SK-N-DZ (cell line): Measurements from ENCODE around the gene EDIL3.
"Not testable (repeated sequence)": the region's sequence is repeated elsewhere in the genome, so short reads cannot be mapped to it uniquely, and the experiment has no call there.

Experiments
- DNase-seq: peaks from one replicate; pipeline ENCODE4 v3.0.0-alpha.2; 2015; ENCODE audit warnings: low spot score

Gene EDIL3

GRCh38 chr5:84378961-84379360, 5.7 kb downstream of the EDIL3 start:
- DNase-seq: no peak

- DNase-seq: no peak
Measured at GRCh38 chr5:84378420-84378819, 6.3 kb downstream of the EDIL3 start.

- DNase-seq: no peak
Measured at GRCh38 chr5:84376346-84376745, 8.3 kb downstream of the EDIL3 start.

- DNase-seq: no peak
Measured at GRCh38 chr5:84374568-84374967, 10.1 kb downstream of the EDIL3 start.

GRCh38 chr5:84373506-84373905, 11.2 kb downstream of the EDIL3 start:
- no peak for DNase-seq

- no peak for DNase-seq
Measured at GRCh38 chr5:84372066-84372695, 12.5 kb downstream of the EDIL3 start.

- DNase-seq: no peak
Measured at GRCh38 chr5:84370176-84370575, 14.5 kb downstream of the EDIL3 start.

GRCh38 chr5:84364043-84364442, 20.6 kb downstream of the EDIL3 start:
- DNase-seq: no peak

- no peak for DNase-seq
Measured at GRCh38 chr5:84362061-84362720, 22.5 kb downstream of the EDIL3 start.

- DNase-seq: no peak
Measured at GRCh38 chr5:84361572-84361971, 23.1 kb downstream of the EDIL3 start.

- DNase-seq: no peak
Measured at GRCh38 chr5:84360056-84360455, 24.6 kb downstream of the EDIL3 start.

GRCh38 chr5:84354101-84354500, 30.6 kb downstream of the EDIL3 start:
- DNase-seq: no peak

GRCh38 chr5:84344788-84345187, 39.9 kb downstream of the EDIL3 start:
- DNase-seq: no peak

GRCh38 chr5:84343171-84343570, 41.5 kb downstream of the EDIL3 start:
- DNase-seq: no peak

- no peak for DNase-seq
Measured at GRCh38 chr5:84332106-84332505, 52.6 kb downstream of the EDIL3 start.

GRCh38 chr5:84327591-84327990, 57.1 kb downstream of the EDIL3 start:
- DNase-seq: no peak

GRCh38 chr5:84322646-84323045, 62.0 kb downstream of the EDIL3 start:
- DNase-seq: no peak

GRCh38 chr5:84317826-84318225, 66.9 kb downstream of the EDIL3 start:
- DNase-seq: not testable (repeated sequence)

GRCh38 chr5:84312280-84312679, 72.4 kb downstream of the EDIL3 start:
- DNase-seq: not testable (repeated sequence)

- not testable (repeated sequence) for DNase-seq
Measured at GRCh38 chr5:84309850-84310249, 74.8 kb downstream of the EDIL3 start.

GRCh38 chr5:84306601-84307000, 78.1 kb downstream of the EDIL3 start:
- DNase-seq: no peak

GRCh38 chr5:84304599-84304998, 80.1 kb downstream of the EDIL3 start:
- DNase-seq: no peak

GRCh38 chr5:84303315-84303714, 81.4 kb downstream of the EDIL3 start:
- DNase-seq: no peak

- no peak for DNase-seq
Measured at GRCh38 chr5:84301535-84301934, 83.1 kb downstream of the EDIL3 start.
